ENCODE data around the gene AP1M2. TPM values are rescaled to one million over a fixed set of nuclear protein-coding genes. Genes with fewer than 3 reads are reported as not detected.

The AP1M2 gene
- total RNA-seq (ENCODE audit: low replicate concordance): 2.5 TPM in 1 of 2 replicates, not detected in the other

GRCh38 chr19:10587022-10587838 lies at the start of gene AP1M2:
TSS of gene AP1M2 (minus strand) at chr19:10587312. CDS start at chr19:10587231, 81 bp downstream.

GRCh38 chr19:10625003-10625761 lies 38.1 kb upstream of the AP1M2 start, which contains the start of gene SLC44A2:
TSS of gene SLC44A2 (plus strand) at chr19:10625553. CDS start at chr19:10625634, 81 bp downstream.

GRCh38 chr19:10568826-10569651 lies 18.1 kb downstream of the AP1M2 start, which contains the start of gene CDKN2D:
TSS of gene CDKN2D (minus strand) at chr19:10568979. CDS start at chr19:10568653, 326 bp downstream.

GRCh38 chr19:10565567-10566407 lies 21.3 kb downstream of the AP1M2 start, which contains the start of gene KRI1:
TSS of gene KRI1 (minus strand) at chr19:10566010. CDS start at chr19:10565999, 11 bp downstream.

GRCh38 chr19:10543420-10544241 lies 43.5 kb downstream of the AP1M2 start, which contains the start of gene ATG4D:
TSS of gene ATG4D (plus strand) at chr19:10543904. CDS start at chr19:10544091, 187 bp downstream.

Other genes starting within 250 kb of the AP1M2 start
- 15.1 and 21.7 TPM in 2 replicates for gene ICAM3, start 247.7 kb downstream of the AP1M2 start, total RNA-seq (ENCODE audit: low replicate concordance)
- gene TYK2, start 206.7 kb downstream of the AP1M2 start, total RNA-seq (ENCODE audit: low replicate concordance): 70.4 and 104 TPM in 2 replicates
- 256 and 276 TPM in 2 replicates for gene CDC37, start 183.8 kb downstream of the AP1M2 start, total RNA-seq (ENCODE audit: low replicate concordance)
- gene PDE4A, start 166.8 kb downstream of the AP1M2 start, total RNA-seq (ENCODE audit: low replicate concordance): 2.5 and 2.9 TPM in 2 replicates
- 71.8 and 163 TPM in 2 replicates for gene KEAP1, start 84.0 kb downstream of the AP1M2 start, total RNA-seq (ENCODE audit: low replicate concordance)
- 0.82 and 2.3 TPM in 2 replicates for gene S1PR5, start 69.9 kb downstream of the AP1M2 start, total RNA-seq (ENCODE audit: low replicate concordance)
- 6.3 and 19.0 TPM in 2 replicates for gene ATG4D, start 43.4 kb downstream of the AP1M2 start, total RNA-seq (ENCODE audit: low replicate concordance)
- 8.6 and 13.5 TPM in 2 replicates for gene KRI1, start 21.3 kb downstream of the AP1M2 start, total RNA-seq (ENCODE audit: low replicate concordance)
- gene CDKN2D, start 18.3 kb downstream of the AP1M2 start, total RNA-seq (ENCODE audit: low replicate concordance): 7.4 and 9.1 TPM in 2 replicates
- 17.2 and 37.4 TPM in 2 replicates for gene SLC44A2, start 38.2 kb upstream of the AP1M2 start, total RNA-seq (ENCODE audit: low replicate concordance)
- 44.9 and 93.1 TPM in 2 replicates for gene ILF3, start 67.0 kb upstream of the AP1M2 start, total RNA-seq (ENCODE audit: low replicate concordance)
- gene QTRT1, start 114.1 kb upstream of the AP1M2 start, total RNA-seq (ENCODE audit: low replicate concordance): 31.3 and 58.2 TPM in 2 replicates
- gene DNM2, start 130.8 kb upstream of the AP1M2 start, total RNA-seq (ENCODE audit: low replicate concordance): 82.4 and 88.9 TPM in 2 replicates
- gene TMED1, start 248.9 kb upstream of the AP1M2 start, total RNA-seq (ENCODE audit: low replicate concordance): 34.6 and 50.7 TPM in 2 replicates